ENCODE measurements around the gene ACTG2.

GRCh38 chr2:73952499-73953446 lies 60.0 kb downstream of the ACTG2 start:
- TF ChIP-seq, protein P1, sequence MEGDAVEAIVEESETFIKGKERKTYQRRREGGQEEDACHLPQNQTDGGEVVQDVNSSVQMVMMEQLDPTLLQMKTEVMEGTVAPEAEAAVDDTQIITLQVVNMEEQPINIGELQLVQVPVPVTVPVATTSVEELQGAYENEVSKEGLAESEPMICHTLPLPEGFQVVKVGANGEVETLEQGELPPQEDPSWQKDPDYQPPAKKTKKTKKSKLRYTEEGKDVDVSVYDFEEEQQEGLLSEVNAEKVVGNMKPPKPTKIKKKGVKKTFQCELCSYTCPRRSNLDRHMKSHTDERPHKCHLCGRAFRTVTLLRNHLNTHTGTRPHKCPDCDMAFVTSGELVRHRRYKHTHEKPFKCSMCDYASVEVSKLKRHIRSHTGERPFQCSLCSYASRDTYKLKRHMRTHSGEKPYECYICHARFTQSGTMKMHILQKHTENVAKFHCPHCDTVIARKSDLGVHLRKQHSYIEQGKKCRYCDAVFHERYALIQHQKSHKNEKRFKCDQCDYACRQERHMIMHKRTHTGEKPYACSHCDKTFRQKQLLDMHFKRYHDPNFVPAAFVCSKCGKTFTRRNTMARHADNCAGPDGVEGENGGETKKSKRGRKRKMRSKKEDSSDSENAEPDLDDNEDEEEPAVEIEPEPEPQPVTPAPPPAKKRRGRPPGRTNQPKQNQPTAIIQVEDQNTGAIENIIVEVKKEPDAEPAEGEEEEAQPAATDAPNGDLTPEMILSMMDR (IDR thresholded peaks at IDR 0.05) = no peak
- no peak for TF ChIP-seq POLR2A (IDR thresholded peaks at IDR 0.05)

All from breast epithelium (tissue), 3 donors.